GM21381 (cell line): ENCODE data around the gene SLC25A23.
"Not testable (repeated sequence)": the region's sequence is repeated elsewhere in the genome, so short reads cannot be mapped to it uniquely, and the experiment has no call there.

Experiments
- ATAC-seq: cut with Tn5 transposase; IDR thresholded peaks from one replicate; pipeline ENCODE4 v1.9.1; 2021; ENCODE audit warnings: mild to moderate bottlenecking, moderate library complexity; ENCODE audit not compliant: unreplicated experiment

The SLC25A23 gene

DNA sequence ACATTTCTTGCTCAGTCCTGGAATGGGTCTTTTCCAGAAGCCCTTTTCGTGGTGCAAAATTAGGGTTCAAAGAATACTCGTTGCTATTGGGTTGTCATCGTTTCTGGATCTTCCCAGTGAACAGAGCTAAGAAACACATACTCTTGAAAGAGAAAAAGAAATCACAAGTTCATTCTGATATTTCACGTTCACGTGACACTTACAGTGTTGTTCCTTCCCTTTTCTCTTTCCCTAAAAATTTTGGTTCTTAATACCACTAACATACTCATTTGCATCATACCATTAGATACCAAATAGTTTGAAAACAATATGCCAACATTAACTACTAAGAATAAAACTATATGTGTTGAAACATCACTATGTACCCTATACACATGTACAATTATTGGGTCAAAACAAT is 53.2 kb downstream of the SLC25A23 start:
- ATAC-seq, result no peak

DNA sequence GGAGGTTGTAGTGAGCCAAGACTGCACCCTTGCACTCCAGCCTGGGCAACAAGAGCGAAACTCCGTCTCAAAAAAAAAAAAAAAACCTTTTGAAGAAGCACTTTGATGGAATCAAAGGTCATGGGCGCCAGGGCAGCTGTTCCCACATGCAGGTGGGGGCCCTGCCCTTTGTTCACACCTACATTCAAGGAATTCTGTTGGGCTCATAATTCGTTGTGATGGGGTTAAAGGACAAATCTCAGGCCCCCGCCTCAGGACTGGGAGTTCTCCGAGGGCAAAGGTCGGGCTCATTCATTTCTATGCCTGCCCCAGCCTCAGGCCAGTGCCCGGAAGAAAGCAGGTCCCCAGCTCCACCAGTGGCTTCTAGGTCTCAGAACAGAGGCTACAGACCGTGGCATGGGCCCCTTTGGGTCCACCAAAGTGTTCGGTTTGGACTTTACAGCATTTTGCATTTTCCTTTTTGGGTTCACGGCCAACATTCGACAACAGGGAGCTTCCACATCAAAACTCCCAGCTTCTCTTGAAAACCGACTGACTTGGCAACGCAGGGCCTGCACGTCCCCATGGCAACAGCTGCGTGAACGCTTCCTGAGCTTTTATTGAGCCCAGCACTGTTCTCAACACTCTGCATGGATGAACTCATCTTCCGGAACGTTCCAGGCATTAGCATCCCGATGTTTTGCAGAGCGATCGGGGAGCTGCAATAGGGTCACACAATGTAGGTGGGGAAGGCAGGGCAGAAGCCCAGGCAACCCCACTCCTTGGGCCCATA is 56.6 kb downstream of the SLC25A23 start:
- ATAC-seq, result no peak

DNA sequence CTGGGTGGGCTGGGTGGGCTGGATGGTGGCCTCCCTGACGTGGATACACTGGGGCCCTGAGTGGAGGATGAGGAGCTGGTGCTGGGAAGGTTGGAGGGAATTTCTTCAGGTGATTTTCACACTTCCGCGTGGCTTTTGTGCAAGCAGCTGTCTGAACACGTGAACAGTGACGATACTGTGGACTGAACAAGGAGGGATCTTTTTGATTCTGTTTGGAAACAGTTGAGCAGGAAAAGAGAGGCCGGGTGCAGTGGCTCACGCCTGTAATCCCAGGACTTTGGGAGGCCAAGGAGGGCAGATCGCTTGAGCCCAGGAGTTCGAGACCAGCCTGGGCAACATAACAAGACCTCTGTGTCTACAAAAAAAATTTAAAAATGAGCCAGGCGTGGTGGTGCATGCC is 57.5 kb downstream of the SLC25A23 start:
- ATAC-seq, result no peak

DNA sequence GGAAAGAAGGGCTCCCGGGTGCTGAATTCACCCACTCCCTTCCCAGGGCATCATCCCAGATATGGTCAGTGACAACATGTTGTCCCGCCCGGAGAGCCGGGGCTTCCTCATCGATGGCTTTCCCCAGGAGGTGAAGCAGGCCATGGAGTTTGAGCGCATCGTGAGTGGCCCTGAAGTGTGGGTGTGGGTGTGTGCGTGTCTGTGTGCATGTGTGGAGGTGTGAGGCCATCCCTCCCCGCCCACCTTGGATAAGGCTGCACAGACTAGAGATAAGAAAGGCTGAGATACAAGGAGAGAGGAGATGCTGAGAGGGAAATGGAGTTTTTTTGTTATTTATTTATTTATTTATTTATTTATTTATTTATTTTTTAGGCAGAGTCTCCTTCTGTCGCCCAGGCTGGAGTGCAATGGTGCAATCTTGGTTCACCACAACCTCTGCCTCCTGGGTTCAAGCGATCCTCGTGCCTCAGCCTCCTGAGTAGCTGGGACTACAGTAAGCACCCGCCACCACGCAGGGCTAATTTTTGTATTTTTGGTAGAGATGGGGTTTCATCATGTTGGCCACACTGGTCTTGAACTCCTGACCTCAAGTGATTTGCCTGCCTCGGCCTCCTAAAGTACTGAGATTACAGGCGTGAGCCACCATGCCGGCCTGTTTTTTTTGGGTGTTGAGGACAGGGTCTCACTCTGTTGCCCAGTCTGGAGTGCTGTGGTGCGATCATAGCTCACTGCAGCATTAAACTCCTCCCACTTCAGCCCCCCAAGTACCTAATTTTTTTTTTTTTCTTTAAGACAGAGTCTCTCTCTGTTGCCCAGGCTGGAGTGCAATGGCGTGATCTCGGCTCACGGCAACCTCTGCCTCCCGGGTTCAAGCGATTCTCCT is 59.3 kb downstream of the SLC25A23 start:
- not testable (repeated sequence) for ATAC-seq

DNA sequence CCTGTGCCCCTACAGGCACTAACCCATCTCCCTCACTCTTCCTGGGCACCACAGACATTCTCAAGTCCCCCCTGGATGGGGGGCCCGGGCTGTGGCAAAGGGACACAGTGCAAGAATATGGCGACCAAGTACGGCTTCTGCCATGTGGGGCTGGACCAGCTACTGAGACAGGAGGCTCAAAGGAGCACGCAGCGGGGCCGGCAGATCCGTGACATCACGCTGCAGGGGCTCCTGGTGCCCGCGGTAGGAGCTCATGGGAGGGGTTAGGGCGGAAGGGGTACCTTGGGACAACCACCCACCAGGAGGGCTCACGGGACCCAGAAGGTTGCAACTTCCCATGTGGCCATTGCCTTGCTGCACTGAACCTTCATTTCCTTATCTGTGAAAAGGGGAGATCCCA is 63.3 kb downstream of the SLC25A23 start:
- ATAC-seq, result no peak

DNA sequence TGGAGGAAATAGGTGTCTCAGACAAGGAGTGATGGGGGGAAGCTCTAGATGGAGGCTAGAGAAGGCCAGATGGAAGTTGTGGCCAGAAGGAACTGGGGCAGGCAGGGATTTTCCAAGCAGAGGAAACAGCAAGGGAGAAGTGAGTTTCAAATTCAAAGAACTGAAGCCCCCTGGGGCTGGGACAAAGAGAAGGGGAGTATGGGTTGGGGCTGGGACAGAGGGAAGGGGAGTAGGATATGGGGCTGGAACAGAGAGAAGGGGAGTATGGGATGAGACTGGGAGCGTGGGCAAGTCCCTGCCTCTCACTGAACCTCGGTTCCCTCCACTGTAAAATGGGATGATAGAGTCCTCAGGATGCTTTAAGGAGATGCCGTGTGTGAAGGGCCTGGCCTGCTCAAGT is 64.8 kb downstream of the SLC25A23 start:
- ATAC-seq, result no peak

DNA sequence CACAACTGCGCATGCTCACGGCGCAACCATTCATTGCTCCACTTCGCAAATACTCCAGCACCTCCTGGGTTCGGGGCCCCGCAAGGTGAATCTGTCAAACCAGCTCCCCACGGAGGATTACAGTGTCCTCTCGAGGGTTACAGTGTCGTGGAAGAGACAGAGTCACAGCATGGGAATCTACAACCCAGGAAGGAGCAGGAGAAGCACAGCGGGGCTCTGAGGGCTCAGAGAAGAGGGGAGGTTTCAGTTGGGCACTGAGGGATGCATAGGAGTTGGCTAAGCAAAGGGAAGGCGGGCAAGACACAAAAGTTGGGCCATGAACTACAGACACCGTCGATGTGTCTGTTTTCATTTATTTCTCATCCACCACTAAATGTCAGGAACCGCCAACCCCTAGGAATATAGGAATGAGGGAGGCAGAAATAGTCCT is 65.6 kb downstream of the SLC25A23 start:
- peak; percentile 5 for ATAC-seq

DNA sequence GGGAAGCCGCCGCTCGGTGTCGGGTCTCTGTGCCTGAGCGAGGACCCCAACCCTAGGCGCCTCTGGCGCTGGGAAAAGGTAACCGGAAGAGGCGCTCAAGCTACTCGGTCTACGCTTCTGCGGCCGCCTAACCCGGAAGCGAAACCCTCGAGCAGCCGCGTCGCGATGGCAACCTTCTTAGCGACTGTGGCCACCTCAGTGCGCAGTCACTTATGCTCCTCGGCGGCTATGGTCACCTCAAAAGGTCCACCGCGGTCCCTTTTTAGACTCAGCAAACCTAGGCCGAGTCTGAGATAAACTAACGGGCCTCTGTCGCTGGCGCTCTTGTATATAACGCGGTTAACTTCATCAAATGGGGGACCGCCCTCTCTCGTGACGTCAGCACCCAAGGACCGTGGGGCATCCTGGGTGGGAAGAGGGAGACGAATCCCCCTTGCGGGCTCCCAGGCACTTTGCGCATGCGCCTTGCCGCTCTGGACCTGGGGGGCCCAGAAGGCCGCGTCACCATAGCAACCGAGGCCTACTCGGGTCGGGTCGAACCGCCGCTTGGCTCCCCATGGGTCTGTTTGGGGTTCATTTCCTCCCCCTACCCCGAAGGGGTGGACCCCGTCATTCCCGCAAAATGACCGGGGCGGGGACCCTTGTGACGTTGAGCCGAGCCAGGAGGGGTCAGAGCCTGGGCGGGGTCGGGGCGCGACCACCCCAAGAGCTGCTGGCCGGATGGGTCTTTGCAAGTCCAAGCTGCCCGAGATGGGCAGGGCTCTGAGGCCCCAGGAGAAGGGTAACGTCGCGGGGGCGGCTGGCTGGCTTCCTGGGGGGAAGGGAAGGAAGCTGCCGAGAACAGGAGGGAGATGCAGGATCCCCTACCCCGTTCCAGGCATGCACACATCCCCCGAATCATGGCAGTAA is 66.3 kb downstream of the SLC25A23 start, which contains the start of gene GTF2F1:
TSS of gene GTF2F1 (minus strand) at position 91 of the 909 bp plus-strand sequence. CDS start 169 bp downstream, outside the sequence.
- peak; percentile 82 for ATAC-seq

DNA sequence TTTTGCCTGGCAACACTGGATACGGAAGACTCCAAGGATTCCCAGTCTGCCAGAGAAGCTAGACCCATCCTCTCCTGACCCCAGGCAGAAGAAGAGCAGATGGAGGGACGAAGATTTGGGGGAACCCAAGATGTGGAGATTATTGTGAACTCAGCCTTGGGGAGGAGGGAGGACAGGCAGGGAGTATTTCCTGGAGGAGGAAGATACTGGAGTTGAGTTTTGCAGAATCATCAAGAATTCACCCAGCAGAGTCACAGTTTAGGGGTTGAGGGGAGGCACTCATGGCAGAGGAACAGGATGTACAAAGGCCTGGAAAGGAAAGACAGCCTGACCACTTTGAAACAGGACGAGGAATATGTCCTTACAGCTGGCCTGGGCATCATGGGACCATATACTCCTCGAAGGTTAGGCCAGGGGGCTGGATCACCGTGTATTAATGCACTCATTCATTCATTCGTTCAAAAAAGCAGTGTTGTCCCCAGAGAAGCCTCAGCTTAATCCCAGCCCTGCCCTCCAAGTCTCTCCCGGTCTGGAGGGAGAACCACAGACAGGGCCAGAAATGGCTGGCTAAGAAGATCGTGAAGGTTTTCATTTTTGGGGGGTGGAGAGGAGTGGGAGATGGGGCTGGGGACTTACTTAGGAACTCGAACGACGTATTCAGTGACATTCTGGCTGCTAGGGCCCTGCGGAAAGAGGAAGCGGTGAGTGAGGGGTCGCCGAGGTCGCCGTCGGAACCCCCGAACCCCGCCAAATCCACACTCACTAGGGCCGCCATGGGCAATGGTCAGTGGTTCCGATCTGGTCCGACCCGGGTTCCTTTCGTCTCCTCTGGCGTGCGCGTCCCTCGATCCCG is 67.1 kb downstream of the SLC25A23 start:
- no peak for ATAC-seq
